ENCODE data around the gene CCDC3.

GRCh38 chr10:12947741-12948140 lies 53.8 kb downstream of the CCDC3 start:
- no peak for TF ChIP-seq CTCF (IDR thresholded peaks at IDR 0.05; ENCODE audit: low read length)
- no peak for TF ChIP-seq EZH2 (IDR thresholded peaks at IDR 0.05; ENCODE audit: borderline replicate concordance, low read length)

Data from OCI-LY1 (cell line).